PC-9 (cell line): Measurements from ENCODE around the gene ABCA12.

ENCODE experiments used
- CTCF ChIP-seq: fragments of 200-600 bp; sonication (generic); conservative IDR thresholded peaks from 2 replicates; pipeline ENCODE4 v1.6.1; 2017; ENCODE audit warnings: mixed run types, antibody characterized with exemption, mild to moderate bottlenecking, moderate library complexity
- EZH2 ChIP-seq: fragments of 200-600 bp; sonication (generic); IDR thresholded peaks from 2 replicates; pipeline ENCODE4 v1.8.0; 2017; ENCODE audit warnings: antibody characterized with exemption, low read depth

DNA sequence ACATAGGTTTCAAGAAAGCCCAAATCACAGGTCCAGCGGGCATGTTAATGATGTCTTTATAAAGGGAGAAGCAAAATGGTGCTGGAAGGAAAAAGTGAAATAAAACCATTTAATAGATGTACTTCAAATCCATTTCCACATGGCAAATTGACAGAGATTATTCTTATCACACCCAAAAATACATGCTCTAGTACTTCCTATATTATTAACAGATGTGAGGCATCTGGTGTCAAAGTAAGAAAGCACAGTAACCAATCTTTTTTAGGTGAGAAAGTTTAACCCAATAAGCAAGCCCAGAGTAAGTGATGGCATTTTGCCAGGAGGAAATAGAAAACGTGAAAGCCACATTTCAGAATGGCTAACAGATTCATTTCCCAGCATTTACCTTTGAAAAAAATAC is 128.0 kb downstream of the ABCA12 start:
- TF ChIP-seq CTCF (no peak), EZH2 (no peak)
